Cerebellar nuclear complex (tissue), 1 donor: Measurements from ENCODE around the gene GNAI3.
A peak's percentile ranks its signal among the peaks of the same experiment; 100 is the strongest.

Experiments used
- DNase-seq, 2 experiments: peaks; one replicate each; lab custom pipeline; 2025; lab: John Stamatoyannopoulos, UW

The GNAI3 gene

GRCh38 chr1:109637446-109637845 is 89.0 kb downstream of the GNAI3 start:
- no peak for DNase-seq

- no peak for DNase-seq
These were observed 90.8 kb downstream of the GNAI3 start for GRCh38 chr1:109639063-109639840.

GRCh38 chr1:109639841-109640184 is 91.4 kb downstream of the GNAI3 start:
- no peak for DNase-seq

GRCh38 chr1:109640285-109640865 is 92.0 kb downstream of the GNAI3 start:
- DNase-seq: peak in 1 of 2 experiments; percentile 34

- DNase-seq: no peak
These were observed 92.8 kb downstream of the GNAI3 start for GRCh38 chr1:109641078-109641740.

GRCh38 chr1:109641861-109642260 is 93.4 kb downstream of the GNAI3 start:
- DNase-seq: no peak

GRCh38 chr1:109642626-109643025 is 94.2 kb downstream of the GNAI3 start:
- DNase-seq: no peak

- DNase-seq: peak in 1 of 2 experiments; percentile 5
These were observed 95.2 kb downstream of the GNAI3 start for GRCh38 chr1:109643385-109644230.

GRCh38 chr1:109644670-109645069 is 96.3 kb downstream of the GNAI3 start:
- DNase-seq: no peak

GRCh38 chr1:109649491-109649914 is 101.1 kb downstream of the GNAI3 start:
- no peak for DNase-seq

GRCh38 chr1:109650609-109651008 is 102.2 kb downstream of the GNAI3 start:
- DNase-seq: no peak

GRCh38 chr1:109652402-109652801 is 104.0 kb downstream of the GNAI3 start:
- DNase-seq: no peak

- DNase-seq: no peak
These were observed 104.9 kb downstream of the GNAI3 start for GRCh38 chr1:109653306-109653705.

GRCh38 chr1:109654519-109654918 is 106.1 kb downstream of the GNAI3 start:
- no peak for DNase-seq

GRCh38 chr1:109655615-109656519 is 107.5 kb downstream of the GNAI3 start, which contains the start of gene GSTM4:
TSS of gene GSTM4 (plus strand) at chr1:109656099. CDS start at chr1:109656390, 291 bp downstream.
- DNase-seq: peak in 1 of 2 experiments; percentile 6

GRCh38 chr1:109657395-109657794 is 109.0 kb downstream of the GNAI3 start:
- DNase-seq: no peak

GRCh38 chr1:109657970-109658369 is 109.6 kb downstream of the GNAI3 start:
- no peak for DNase-seq

- DNase-seq: no peak
These were observed 110.2 kb downstream of the GNAI3 start for GRCh38 chr1:109658533-109659042.

- DNase-seq: no peak
These were observed 110.7 kb downstream of the GNAI3 start for GRCh38 chr1:109659145-109659544.

GRCh38 chr1:109659997-109660690 is 111.7 kb downstream of the GNAI3 start:
- DNase-seq: peak; percentile 58 to 59
